ENCODE data around the gene CTBS.

GRCh38 chr1:84569216-84569615 lies 5.0 kb downstream of the CTBS start:
- TF ChIP-seq YY1 (tag by site-specific recombination; IDR thresholded peaks at IDR 0.05) = no peak
- TF ChIP-seq ZNF274 (IDR thresholded peaks at IDR 0.05; ENCODE audit: low read length) = no peak
- TF ChIP-seq ZNF274 (tag by site-specific recombination; IDR thresholded peaks at IDR 0.05; ENCODE audit: borderline replicate concordance) = no peak
- TF ChIP-seq, protein P1, sequence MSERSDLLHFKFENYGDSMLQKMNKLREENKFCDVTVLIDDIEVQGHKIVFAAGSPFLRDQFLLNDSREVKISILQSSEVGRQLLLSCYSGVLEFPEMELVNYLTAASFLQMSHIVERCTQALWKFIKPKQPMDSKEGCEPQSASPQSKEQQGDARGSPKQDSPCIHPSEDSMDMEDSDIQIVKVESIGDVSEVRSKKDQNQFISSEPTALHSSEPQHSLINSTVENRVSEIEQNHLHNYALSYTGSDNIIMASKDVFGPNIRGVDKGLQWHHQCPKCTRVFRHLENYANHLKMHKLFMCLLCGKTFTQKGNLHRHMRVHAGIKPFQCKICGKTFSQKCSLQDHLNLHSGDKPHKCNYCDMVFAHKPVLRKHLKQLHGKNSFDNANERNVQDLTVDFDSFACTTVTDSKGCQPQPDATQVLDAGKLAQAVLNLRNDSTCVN (tag by site-specific recombination; optimal IDR thresholded peaks at IDR 0.05) = no peak
- TF ChIP-seq, protein P2, sequence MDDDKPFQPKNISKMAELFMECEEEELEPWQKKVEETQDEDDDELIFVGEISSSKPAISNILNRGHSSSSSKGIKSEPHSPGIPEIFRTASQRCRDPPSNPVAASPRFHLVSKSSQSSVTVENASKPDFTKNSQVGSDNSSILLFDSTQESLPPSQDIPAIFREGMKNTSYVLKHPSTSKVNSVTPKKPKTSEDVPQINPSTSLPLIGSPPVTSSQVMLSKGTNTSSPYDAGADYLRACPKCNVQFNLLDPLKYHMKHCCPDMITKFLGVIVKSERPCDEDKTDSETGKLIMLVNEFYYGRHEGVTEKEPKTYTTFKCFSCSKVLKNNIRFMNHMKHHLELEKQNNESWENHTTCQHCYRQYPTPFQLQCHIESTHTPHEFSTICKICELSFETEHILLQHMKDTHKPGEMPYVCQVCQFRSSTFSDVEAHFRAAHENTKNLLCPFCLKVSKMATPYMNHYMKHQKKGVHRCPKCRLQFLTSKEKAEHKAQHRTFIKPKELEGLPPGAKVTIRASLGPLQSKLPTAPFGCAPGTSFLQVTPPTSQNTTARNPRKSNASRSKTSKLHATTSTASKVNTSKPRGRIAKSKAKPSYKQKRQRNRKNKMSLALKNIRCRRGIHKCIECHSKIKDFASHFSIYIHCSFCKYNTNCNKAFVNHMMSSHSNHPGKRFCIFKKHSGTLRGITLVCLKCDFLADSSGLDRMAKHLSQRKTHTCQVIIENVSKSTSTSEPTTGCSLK (tag by site-specific recombination; IDR thresholded peaks at IDR 0.05) = no peak
- TF ChIP-seq, protein P3, sequence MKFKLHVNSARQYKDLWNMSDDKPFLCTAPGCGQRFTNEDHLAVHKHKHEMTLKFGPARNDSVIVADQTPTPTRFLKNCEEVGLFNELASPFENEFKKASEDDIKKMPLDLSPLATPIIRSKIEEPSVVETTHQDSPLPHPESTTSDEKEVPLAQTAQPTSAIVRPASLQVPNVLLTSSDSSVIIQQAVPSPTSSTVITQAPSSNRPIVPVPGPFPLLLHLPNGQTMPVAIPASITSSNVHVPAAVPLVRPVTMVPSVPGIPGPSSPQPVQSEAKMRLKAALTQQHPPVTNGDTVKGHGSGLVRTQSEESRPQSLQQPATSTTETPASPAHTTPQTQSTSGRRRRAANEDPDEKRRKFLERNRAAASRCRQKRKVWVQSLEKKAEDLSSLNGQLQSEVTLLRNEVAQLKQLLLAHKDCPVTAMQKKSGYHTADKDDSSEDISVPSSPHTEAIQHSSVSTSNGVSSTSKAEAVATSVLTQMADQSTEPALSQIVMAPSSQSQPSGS (tag by site-specific recombination; IDR thresholded peaks at IDR 0.05; ENCODE audit: low read depth) = no peak
- TF ChIP-seq CTCF (tag by site-specific recombination; IDR thresholded peaks at IDR 0.05) = no peak
- TF ChIP-seq, protein P4, sequence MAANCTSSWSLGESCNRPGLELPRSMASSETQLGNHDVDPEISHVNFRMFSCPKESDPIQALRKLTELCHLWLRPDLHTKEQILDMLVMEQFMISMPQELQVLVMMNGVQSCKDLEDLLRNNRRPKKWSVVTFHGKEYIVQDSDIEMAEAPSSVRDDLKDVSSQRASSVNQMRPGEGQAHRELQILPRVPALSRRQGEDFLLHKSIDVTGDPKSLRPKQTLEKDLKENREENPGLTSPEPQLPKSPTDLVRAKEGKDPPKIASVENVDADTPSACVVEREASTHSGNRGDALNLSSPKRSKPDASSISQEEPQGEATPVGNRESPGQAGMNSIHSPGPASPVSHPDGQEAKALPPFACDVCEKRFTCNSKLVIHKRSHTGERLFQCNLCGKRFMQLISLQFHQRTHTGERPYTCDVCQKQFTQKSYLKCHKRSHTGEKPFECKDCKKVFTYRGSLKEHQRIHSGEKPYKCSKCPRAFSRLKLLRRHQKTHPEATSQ (tag by site-specific recombination; IDR thresholded peaks at IDR 0.05) = no peak
- no peak for TF ChIP-seq KLF16 (tag by site-specific recombination; IDR thresholded peaks at IDR 0.05)
- no peak for TF ChIP-seq MYNN (tag by site-specific recombination; IDR thresholded peaks at IDR 0.05; ENCODE audit: borderline replicate concordance)
- TF ChIP-seq ZNF571 (tag by site-specific recombination; IDR thresholded peaks at IDR 0.05) = no peak
- TF ChIP-seq ZNF510 (tag by site-specific recombination; IDR thresholded peaks at IDR 0.05; ENCODE audit: insufficient replicate concordance) = no peak
